ENCODE results near the gene DNAH9.

GRCh38 chr17:11589716-11590115 is 8.6 kb upstream of the DNAH9 start:
- no peak for TF ChIP-seq CTCF (IDR thresholded peaks at IDR 0.05)
- TF ChIP-seq POLR2A (IDR thresholded peaks at IDR 0.05): no peak
